Measurements from ENCODE around the gene KLK14. TPM values are rescaled to one million over a fixed set of nuclear protein-coding genes. Genes with fewer than 3 reads are reported as not detected.

The KLK14 gene
- total RNA-seq, 1 experiment from 2014 or later, result 0.26 TPM

DNA sequence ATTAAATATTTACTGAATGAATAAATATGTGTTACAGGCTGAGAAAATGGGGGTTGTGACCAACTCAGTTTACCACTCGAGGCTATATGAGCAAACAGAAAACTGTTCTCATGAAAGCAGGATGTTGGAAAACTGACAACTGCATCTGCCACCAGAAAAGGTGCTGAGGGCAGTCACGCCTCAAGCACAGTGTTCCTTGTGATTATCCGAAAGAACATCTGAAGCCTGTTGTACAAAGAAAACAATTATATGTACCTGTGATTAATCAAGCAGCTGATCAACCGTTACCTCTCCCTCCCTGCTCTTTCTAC, 11.6 kb downstream of the KLK14 start:
- Histone ChIP-seq H2BK15ac (ENCODE audit: low read depth, low read length) (no peak overlapping the region), H4K5ac (ENCODE audit: insufficient read length, low read depth, low read length) (no peak overlapping the region), H3K18ac (ENCODE audit: insufficient read length, low read depth, low read length) (no peak overlapping the region), H2BK120ac (ENCODE audit: low read depth, low read length, poor library complexity, severe bottlenecking) (no peak overlapping the region), H3K9ac (ENCODE audit: extremely low read depth, insufficient read length, low read length) (no peak overlapping the region), H3K9me3 (ENCODE audit: control insufficient read depth, low read depth, low read length) (no peaks in the 10 kb centered on the region), H4K8ac (replicated peaks; ENCODE audit: insufficient read length, low read depth, low read length) (no peak overlapping the region), H3K23ac (ENCODE audit: insufficient read length, low read depth, low read length) (no peak overlapping the region), H2BK20ac (ENCODE audit: low read depth, low read length, poor library complexity, severe bottlenecking) (no peak overlapping the region), H3K4me2 (ENCODE audit: insufficient read depth, insufficient read length, low read length) (no peak overlapping the region), H4K20me1 (ENCODE audit: control insufficient read depth, insufficient read depth, insufficient read length) (no peaks in the 10 kb centered on the region), H3K23me2 (ENCODE audit: insufficient read length, low read depth, low read length, poor library complexity, severe bottlenecking) (no peaks in the 10 kb centered on the region), H2BK5ac (ENCODE audit: insufficient read length, low read length) (no peak overlapping the region), H3K56ac (ENCODE audit: insufficient read length, low read depth, low read length) (no peak overlapping the region), H3K79me1 (ENCODE audit: insufficient read depth, low read depth, low read length, poor library complexity, severe bottlenecking) (no peaks in the 10 kb centered on the region), H4K91ac (ENCODE audit: insufficient read length, low read depth, low read length) (no peak overlapping the region), H2BK12ac (ENCODE audit: insufficient read length, low read depth, low read length) (no peak overlapping the region), H2AFZ (ENCODE audit: low read length) (no peak overlapping the region), H3K27ac (ENCODE audit: insufficient read length, low read depth, low read length) (no peak overlapping the region), H3K79me2 (ENCODE audit: insufficient read depth, low read length) (no peaks in the 10 kb centered on the region), H2AK5ac (ENCODE audit: insufficient read length, low read length) (no peak overlapping the region), H3K27me3 (ENCODE audit: insufficient read depth, low read length) (no peaks in the 10 kb centered on the region), H3K4ac (ENCODE audit: low read depth, low read length) (no peak overlapping the region), H3K14ac (ENCODE audit: insufficient read depth, low read length) (no peak overlapping the region), H3T11ph (ENCODE audit: low read length) (no peak overlapping the region), H3K4me1 (ENCODE audit: insufficient read depth, low read length) (no peaks in the 10 kb centered on the region; the same call in 1 of the 2 replicates)
- Mint-ChIP-seq H3K4me1 (peaks cover 2 to 7% of the 10 kb centered on the region in 2 experiments), H3K36me3 (ENCODE audit: insufficient read depth in 1 of 3, low read depth in 3 of 3) (peaks cover 0 to 7% (median 3%) of the 10 kb centered on the region in 3 experiments; a peak in 3 of 7 replicates), H3K9me3 (peaks cover 7 to 15% of the 10 kb centered on the region in 2 experiments), H3K4me3 (no peak overlapping the region), H3K27ac (no peak overlapping the region), H3K27me3 (ENCODE audit: low read depth) (peaks cover 10% of the 10 kb centered on the region)
- no peak for DNase-seq
- TF ChIP-seq, protein P1, sequence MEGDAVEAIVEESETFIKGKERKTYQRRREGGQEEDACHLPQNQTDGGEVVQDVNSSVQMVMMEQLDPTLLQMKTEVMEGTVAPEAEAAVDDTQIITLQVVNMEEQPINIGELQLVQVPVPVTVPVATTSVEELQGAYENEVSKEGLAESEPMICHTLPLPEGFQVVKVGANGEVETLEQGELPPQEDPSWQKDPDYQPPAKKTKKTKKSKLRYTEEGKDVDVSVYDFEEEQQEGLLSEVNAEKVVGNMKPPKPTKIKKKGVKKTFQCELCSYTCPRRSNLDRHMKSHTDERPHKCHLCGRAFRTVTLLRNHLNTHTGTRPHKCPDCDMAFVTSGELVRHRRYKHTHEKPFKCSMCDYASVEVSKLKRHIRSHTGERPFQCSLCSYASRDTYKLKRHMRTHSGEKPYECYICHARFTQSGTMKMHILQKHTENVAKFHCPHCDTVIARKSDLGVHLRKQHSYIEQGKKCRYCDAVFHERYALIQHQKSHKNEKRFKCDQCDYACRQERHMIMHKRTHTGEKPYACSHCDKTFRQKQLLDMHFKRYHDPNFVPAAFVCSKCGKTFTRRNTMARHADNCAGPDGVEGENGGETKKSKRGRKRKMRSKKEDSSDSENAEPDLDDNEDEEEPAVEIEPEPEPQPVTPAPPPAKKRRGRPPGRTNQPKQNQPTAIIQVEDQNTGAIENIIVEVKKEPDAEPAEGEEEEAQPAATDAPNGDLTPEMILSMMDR (conservative IDR thresholded peaks at IDR 0.05), result no peak
- WGBS (ENCODE audit: extremely low coverage, insufficient read length, low lambda C conversion rate), result no CpG with 5 or more reads among the region's 4 CpGs

Data from H9 (cell line).